Measurements from ENCODE around the gene GMPS. TPM values are rescaled to one million over a fixed set of nuclear protein-coding genes. Genes with fewer than 3 reads are reported as not detected.

GMPS gene
- total and polyA plus RNA-seq, 2 of the 13 experiments (the other 11 are each of a cell fraction or from before 2014, with no cell fraction given), result 29.6 to 85.5 TPM

DNA sequence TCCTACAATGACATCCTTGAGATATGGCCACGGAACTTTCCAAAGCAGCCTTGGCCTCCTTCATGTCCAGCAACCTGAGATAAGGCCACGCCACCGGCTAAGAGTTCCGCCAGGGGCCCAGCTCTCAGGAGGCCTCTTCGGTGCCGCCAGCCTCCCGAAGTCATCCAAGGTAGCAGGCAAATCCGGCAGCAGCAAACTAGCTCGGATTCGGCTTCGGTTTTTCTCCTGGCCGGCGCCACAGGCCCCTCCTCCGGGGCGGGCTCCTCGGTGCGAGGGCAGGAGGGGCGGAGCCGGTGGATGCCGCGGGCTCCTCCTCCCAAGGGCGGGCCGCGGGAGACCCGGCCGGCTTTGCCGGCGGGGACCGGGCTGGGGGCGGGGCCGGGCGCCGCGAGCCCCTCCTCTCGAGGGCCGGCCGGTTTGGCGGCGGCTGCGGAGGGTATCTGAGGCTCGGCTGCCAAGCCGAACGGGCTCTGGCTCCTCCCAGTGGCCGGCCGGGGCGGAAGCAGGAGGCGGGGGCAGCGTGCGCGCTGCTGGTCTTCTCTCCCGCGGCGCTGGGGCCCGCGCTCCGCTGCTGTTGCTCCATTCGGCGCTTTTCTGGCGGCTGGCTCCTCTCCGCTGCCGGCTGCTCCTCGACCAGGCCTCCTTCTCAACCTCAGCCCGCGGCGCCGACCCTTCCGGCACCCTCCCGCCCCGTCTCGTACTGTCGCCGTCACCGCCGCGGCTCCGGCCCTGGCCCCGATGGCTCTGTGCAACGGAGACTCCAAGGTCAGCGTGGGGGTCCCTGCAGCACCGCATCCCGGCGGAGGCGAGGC lies at the start of gene GMPS (continued):
- TF ChIP-seq, protein P1, sequence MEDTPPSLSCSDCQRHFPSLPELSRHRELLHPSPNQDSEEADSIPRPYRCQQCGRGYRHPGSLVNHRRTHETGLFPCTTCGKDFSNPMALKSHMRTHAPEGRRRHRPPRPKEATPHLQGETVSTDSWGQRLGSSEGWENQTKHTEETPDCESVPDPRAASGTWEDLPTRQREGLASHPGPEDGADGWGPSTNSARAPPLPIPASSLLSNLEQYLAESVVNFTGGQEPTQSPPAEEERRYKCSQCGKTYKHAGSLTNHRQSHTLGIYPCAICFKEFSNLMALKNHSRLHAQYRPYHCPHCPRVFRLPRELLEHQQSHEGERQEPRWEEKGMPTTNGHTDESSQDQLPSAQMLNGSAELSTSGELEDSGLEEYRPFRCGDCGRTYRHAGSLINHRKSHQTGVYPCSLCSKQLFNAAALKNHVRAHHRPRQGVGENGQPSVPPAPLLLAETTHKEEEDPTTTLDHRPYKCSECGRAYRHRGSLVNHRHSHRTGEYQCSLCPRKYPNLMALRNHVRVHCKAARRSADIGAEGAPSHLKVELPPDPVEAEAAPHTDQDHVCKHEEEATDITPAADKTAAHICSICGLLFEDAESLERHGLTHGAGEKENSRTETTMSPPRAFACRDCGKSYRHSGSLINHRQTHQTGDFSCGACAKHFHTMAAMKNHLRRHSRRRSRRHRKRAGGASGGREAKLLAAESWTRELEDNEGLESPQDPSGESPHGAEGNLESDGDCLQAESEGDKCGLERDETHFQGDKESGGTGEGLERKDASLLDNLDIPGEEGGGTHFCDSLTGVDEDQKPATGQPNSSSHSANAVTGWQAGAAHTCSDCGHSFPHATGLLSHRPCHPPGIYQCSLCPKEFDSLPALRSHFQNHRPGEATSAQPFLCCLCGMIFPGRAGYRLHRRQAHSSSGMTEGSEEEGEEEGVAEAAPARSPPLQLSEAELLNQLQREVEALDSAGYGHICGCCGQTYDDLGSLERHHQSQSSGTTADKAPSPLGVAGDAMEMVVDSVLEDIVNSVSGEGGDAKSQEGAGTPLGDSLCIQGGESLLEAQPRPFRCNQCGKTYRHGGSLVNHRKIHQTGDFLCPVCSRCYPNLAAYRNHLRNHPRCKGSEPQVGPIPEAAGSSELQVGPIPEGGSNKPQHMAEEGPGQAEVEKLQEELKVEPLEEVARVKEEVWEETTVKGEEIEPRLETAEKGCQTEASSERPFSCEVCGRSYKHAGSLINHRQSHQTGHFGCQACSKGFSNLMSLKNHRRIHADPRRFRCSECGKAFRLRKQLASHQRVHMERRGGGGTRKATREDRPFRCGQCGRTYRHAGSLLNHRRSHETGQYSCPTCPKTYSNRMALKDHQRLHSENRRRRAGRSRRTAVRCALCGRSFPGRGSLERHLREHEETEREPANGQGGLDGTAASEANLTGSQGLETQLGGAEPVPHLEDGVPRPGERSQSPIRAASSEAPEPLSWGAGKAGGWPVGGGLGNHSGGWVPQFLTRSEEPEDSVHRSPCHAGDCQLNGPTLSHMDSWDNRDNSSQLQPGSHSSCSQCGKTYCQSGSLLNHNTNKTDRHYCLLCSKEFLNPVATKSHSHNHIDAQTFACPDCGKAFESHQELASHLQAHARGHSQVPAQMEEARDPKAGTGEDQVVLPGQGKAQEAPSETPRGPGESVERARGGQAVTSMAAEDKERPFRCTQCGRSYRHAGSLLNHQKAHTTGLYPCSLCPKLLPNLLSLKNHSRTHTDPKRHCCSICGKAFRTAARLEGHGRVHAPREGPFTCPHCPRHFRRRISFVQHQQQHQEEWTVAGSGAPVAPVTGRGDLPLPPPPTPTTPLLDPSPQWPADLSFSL (CRISPR knock-in tag; IDR thresholded peaks at IDR 0.05), result no peak
- TF ChIP-seq KLF9 (CRISPR knock-in tag; IDR thresholded peaks at IDR 0.05; ENCODE audit: low read depth) (no peak), GTF2F1 (IDR thresholded peaks at IDR 0.05; ENCODE audit: low read length) (no peak), ZNF569 (CRISPR knock-in tag; IDR thresholded peaks at IDR 0.05; ENCODE audit: borderline replicate concordance) (no peak), ZNF781 (CRISPR knock-in tag; IDR thresholded peaks at IDR 0.05; ENCODE audit: borderline replicate concordance, not compliant biosample characterization) (peak; percentile 13), SIN3A (IDR thresholded peaks at IDR 0.05; ENCODE audit: borderline replicate concordance, low read depth, low read length) (0 out of 2 replicates have a peak, but pooled peaks have one; percentile 17), KDM6A (CRISPR knock-in tag; IDR thresholded peaks at IDR 0.05; ENCODE audit: low read depth) (no peak), ZZZ3 (CRISPR knock-in tag; IDR thresholded peaks at IDR 0.05; ENCODE audit: borderline replicate concordance) (no peak)
- TF ChIP-seq, protein P2, sequence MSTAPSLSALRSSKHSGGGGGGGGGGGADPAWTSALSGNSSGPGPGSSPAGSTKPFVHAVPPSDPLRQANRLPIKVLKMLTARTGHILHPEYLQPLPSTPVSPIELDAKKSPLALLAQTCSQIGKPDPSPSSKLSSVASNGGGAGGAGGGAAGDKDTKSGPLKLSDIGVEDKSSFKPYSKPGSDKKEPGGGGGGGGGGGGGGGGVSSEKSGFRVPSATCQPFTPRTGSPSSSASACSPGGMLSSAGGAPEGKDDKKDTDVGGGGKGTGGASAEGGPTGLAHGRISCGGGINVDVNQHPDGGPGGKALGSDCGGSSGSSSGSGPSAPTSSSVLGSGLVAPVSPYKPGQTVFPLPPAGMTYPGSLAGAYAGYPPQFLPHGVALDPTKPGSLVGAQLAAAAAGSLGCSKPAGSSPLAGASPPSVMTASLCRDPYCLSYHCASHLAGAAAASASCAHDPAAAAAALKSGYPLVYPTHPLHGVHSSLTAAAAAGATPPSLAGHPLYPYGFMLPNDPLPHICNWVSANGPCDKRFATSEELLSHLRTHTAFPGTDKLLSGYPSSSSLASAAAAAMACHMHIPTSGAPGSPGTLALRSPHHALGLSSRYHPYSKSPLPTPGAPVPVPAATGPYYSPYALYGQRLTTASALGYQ (CRISPR knock-in tag; IDR thresholded peaks at IDR 0.05), result no peak
- TF ChIP-seq, protein P3, sequence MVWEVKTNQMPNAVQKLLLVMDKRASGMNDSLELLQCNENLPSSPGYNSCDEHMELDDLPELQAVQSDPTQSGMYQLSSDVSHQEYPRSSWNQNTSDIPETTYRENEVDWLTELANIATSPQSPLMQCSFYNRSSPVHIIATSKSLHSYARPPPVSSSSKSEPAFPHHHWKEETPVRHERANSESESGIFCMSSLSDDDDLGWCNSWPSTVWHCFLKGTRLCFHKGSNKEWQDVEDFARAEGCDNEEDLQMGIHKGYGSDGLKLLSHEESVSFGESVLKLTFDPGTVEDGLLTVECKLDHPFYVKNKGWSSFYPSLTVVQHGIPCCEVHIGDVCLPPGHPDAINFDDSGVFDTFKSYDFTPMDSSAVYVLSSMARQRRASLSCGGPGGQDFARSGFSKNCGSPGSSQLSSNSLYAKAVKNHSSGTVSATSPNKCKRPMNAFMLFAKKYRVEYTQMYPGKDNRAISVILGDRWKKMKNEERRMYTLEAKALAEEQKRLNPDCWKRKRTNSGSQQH (CRISPR knock-in tag; IDR thresholded peaks at IDR 0.05; ENCODE audit: low read depth), result 0 out of 2 replicates have a peak, but pooled peaks have one; percentile 36
- TF ChIP-seq, protein P4, sequence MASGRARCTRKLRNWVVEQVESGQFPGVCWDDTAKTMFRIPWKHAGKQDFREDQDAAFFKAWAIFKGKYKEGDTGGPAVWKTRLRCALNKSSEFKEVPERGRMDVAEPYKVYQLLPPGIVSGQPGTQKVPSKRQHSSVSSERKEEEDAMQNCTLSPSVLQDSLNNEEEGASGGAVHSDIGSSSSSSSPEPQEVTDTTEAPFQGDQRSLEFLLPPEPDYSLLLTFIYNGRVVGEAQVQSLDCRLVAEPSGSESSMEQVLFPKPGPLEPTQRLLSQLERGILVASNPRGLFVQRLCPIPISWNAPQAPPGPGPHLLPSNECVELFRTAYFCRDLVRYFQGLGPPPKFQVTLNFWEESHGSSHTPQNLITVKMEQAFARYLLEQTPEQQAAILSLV (CRISPR knock-in tag; IDR thresholded peaks at IDR 0.05; ENCODE audit: borderline replicate concordance), result no peak
- TF ChIP-seq, protein P5, sequence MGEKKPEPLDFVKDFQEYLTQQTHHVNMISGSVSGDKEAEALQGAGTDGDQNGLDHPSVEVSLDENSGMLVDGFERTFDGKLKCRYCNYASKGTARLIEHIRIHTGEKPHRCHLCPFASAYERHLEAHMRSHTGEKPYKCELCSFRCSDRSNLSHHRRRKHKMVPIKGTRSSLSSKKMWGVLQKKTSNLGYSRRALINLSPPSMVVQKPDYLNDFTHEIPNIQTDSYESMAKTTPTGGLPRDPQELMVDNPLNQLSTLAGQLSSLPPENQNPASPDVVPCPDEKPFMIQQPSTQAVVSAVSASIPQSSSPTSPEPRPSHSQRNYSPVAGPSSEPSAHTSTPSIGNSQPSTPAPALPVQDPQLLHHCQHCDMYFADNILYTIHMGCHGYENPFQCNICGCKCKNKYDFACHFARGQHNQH (CRISPR knock-in tag; IDR thresholded peaks at IDR 0.05), result 0 out of 2 replicates have a peak, but pooled peaks have one; percentile 41
- TF ChIP-seq, protein P6, sequence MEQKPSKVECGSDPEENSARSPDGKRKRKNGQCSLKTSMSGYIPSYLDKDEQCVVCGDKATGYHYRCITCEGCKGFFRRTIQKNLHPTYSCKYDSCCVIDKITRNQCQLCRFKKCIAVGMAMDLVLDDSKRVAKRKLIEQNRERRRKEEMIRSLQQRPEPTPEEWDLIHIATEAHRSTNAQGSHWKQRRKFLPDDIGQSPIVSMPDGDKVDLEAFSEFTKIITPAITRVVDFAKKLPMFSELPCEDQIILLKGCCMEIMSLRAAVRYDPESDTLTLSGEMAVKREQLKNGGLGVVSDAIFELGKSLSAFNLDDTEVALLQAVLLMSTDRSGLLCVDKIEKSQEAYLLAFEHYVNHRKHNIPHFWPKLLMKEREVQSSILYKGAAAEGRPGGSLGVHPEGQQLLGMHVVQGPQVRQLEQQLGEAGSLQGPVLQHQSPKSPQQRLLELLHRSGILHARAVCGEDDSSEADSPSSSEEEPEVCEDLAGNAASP (CRISPR knock-in tag; IDR thresholded peaks at IDR 0.05; ENCODE audit: borderline replicate concordance), result peak; percentile 66
